Fibroblast of skin of back (primary cell): ENCODE data around the gene CDIPT. TPM values are rescaled to one million over a fixed set of nuclear protein-coding genes. Genes with fewer than 3 reads are reported as not detected.
"Not testable (repeated sequence)": the region's sequence is repeated elsewhere in the genome, so short reads cannot be mapped to it uniquely, and the experiment has no call there.

Experiments
- DNase-seq: peaks from one replicate; pipeline ENCODE4 v3.0.0-alpha.2; 2013
- polyA plus RNA-seq, 2 experiments: library from polyadenylated mRNA; unstranded; fragments of 120-200 nt; gene quantifications; one replicate each; pipeline ENCODE4 v1.2.1, GENCODE V29; 2013; ENCODE audit not compliant: insufficient read length in 2 of 2

CDIPT gene
- 95.8 TPM for polyA plus RNA-seq (2013, experiment 1 of 2; ENCODE audit: insufficient read length)
- 69.0 TPM for polyA plus RNA-seq (2013, experiment 2 of 2; ENCODE audit: insufficient read length)

GRCh38 chr16:29862884-29863668 lies at the start of gene CDIPT:
TSS of gene CDIPT (minus strand) at chr16:29863226. CDS start at chr16:29862857, 369 bp downstream.
- peak; percentile 94 for DNase-seq

DNA sequence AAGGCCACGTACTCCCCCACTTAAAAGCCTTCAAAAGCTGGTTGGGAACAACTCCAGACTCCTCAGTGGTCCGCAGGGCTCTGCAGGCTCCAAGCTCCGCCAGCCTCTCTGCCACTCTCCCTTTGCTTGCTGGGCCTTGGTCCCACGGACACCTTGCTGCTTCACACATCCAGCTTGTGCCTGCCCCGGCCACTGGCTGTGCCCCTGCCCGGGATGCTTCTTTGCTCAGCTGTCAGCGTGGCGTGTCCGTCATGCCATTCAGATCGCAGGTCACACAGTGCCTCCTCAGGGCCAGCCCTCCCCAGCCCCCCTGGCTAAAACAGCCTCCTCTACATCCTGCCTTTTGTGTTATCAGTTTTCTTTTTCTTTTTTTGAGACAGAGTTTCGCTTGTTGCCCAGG lies 49.1 kb upstream of the CDIPT start:
- no peak for DNase-seq

DNA sequence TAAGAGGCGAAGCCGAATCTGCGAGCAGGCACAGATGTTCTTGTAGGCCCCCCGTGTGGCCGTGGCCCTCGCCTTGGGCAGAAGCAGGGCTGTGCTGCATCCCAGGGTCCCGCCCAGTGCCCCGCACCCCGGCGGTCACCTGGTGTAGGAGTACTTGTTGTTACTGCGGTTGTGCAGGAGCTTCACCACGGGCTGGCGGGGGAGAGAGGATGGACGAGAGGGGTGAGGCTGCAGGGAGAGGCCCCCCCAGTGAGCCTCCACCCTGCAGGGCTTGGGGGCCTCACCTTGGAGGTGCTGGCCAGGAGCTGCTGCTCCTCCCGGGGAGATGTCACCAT lies 48.6 kb upstream of the CDIPT start:
- DNase-seq, result no peak

- no peak for DNase-seq
These were observed 48.0 kb upstream of the CDIPT start for GRCh38 chr16:29910819-29911675.

- not testable (repeated sequence) for DNase-seq
These were observed 46.8 kb upstream of the CDIPT start for GRCh38 chr16:29909851-29910250.

GRCh38 chr16:29909391-29909790 lies 46.4 kb upstream of the CDIPT start:
- peak; percentile 10 for DNase-seq

DNA sequence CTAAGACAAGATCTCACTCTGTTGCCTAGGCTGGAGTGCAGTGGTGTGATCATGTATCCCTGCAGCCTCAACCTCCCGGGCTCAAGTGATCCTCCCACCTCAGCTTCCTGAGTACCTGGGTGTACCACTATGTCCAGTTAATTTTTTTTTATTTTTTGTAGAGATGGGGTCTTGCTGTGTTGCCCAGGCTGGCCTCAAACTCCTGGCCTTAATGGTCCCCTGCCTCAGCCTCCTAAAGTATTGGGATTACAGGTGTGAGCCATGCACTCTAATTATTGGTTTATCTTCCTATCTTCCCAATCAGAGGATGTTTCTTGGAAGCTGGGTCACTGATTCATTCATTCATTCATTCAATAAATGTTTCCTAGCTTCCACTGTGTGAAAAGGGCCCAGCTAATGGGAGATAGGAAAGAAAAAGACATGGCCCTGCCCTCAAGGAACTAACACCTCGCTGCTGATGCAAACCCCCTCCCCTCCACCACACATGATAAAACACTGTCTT lies 45.7 kb upstream of the CDIPT start:
- no peak for DNase-seq

DNA sequence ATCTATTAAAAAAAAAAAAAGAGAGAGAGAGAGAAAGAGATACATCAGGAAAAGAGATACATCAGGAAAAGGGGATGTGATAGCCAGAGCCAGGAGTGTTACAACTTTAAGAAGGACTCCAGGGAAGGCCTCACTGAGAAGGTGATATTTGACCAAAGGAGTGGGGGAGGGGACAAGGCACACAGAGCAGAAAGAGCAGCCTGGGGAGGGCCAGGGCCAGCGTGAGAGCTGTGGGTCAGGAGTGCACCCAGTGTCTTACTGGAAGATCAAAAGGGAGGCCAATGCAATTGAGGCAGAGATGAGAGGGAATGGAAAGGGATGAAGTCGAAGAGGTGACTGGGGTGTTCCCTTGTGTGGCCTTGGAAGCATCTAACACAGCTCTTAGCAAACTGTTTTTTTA lies 44.9 kb upstream of the CDIPT start:
- no peak for DNase-seq

DNA sequence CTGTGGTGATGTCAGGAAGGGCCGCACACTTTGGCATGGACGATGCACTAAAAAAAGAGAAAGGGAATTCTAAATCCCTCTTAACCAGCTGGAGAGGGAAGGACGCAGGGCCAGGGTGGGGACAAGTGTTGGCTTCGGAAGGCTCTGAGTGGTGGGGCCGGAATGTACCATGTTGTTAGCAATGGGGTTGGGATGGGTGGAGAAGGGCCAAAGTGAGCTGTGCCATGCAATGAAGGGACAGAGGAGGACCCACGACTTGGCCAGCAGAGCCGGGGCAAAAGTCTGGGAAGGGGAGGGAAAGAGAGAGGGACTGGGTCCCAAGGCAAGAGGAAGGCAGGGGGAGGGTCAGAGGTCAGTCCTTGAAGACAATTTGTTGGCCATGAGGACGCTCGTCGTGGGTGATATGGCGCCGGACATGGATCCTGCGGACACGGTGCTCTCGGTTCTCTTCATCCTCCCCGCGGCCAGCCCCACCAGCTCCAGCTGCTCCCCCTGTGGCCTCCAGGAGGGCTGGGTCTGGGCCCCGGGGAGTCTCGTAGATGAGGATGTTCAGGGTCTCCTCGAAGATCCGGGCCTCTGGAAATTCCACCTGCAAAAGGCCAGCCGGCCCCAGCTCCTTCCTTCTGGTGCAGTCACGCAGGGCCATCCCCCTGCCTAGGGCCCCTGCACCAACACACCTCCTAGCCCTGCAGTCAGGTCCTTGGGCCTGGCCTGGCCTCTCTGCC lies 43.7 kb upstream of the CDIPT start:
- DNase-seq, result no peak

DNA sequence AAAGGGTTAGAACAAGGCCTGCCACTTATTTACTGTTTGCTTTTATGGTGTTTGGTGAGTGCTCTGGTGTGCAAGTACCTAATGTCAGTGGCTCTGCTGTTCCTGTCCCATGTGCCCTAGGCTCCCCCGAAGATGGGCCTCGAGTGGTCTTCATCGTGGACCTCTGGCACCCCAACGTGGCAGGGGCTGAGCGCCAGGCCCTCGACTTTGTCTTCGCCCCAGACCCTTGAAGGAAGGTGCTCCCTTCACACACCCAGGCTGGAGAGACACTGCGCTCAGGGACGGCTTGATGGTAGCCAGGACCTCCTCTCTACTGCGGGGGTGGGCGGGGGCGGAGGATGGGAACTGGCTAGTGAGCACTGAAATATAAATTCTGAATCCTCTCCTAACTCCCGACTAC lies 42.6 kb upstream of the CDIPT start:
- DNase-seq, result no peak

GRCh38 chr16:29904947-29905346 lies 41.9 kb upstream of the CDIPT start:
- DNase-seq, result no peak

DNA sequence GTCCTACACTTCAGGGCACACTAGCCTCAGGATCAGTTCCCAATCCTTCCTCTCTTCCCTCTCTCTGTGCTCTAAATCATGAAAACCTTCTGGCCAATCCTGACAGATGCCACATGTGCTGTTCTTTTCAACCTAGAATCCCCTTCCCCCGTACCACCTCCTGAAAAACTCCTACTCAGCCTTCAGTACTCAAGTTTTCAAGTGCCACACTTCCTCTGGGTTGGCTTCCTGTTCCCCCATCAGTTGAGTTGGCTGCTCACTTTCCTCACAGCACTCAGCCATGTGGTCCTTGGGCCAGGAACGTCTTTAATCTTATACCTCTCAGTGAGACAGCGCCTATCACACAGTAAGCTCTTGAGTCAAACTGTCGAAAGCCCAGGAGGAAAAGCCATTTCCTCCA lies 40.6 kb upstream of the CDIPT start:
- DNase-seq, result no peak

DNA sequence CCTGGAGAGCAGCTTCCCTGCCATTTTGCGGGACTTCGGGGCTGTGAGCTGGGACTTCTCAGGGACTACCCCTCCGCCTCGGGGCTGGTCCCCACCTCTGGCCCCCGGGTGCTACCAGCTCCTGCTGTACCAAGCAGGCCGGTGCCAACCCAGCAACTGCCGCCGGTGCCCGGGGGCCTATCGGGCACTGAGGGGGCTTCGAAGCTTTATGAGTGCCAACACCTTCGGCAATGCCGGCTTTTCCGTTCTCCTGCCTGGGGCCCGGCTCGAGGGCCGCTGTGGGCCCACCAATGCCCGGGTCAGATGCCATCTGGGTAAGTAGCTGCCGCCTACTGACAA lies 38.5 kb upstream of the CDIPT start:
- DNase-seq, result no peak

- peak; percentile 11 for DNase-seq
These were observed 38.0 kb upstream of the CDIPT start for GRCh38 chr16:29900888-29901606.

- DNase-seq, result peak; percentile 85
These were observed 37.3 kb upstream of the CDIPT start, which contains the start of gene ASPHD1 for GRCh38 chr16:29900102-29900887. TSS of gene ASPHD1 (plus strand) at chr16:29900488. CDS start at chr16:29900972, 484 bp downstream.

- peak; percentile 90 for DNase-seq
These were observed 36.6 kb upstream of the CDIPT start, which contains the start of gene SEZ6L2 for GRCh38 chr16:29899516-29900101. TSS of gene SEZ6L2 (minus strand) at chr16:29899550. CDS start at chr16:29899019, 531 bp downstream.

GRCh38 chr16:29898804-29899515 lies 35.9 kb upstream of the CDIPT start:
- no peak for DNase-seq

DNA sequence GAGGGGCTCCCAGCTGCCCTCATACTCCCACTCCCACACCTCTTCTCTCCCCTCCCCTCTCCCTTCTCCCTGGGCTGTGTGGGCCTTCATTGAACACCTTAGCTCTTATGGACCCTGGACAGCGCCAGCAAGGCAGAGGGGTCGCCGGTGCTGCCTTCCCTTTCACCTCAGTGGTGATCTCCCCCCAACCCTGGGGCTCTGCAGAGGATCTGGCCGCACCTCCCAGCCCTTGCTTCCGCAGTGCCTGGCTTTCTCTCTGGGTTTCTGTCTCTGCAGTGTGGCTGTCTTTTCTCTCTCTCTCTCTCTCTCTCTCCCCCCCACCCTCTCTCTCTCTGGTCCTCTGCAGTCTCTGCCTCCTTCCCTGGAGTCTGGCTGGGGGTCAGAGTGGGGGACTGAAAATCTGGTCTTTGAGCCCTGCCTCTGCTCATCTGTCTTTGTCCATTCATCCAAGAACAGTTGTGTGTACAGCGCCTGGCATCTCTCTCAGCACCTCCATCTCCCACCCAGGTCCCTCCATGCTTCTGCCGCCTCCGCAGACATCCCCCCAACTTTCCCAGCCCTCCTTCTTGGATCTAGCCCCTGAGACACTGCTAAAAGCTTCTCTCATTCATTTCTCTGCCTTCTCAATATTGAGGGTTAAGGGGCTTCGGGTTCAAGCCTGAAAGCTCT lies 35.2 kb upstream of the CDIPT start:
- DNase-seq, result no peak

- no peak for DNase-seq
These were observed 34.3 kb upstream of the CDIPT start for GRCh38 chr16:29897333-29897732.
